OCI-LY7 (cell line): ENCODE measurements around the gene ANKRD13B.

ENCODE experiments used
- EZH2phosphoT487 ChIP-seq: fragments of 200-600 bp; sonication (generic); IDR thresholded peaks from 2 replicates; pipeline ENCODE4 v1.6.1; 2018; ENCODE audit warnings: low read depth, borderline replicate concordance, mild to moderate bottlenecking, mixed run types, antibody characterized with exemption, low read length, moderate library complexity, mixed read lengths
- TF ChIP-seq, protein P1 (sequence below): fragments of 200-600 bp; sonication (generic); conservative IDR thresholded peaks from 2 replicates; pipeline ENCODE4 v1.5.1; 2014; ENCODE audit warnings: mild to moderate bottlenecking, antibody characterized with exemption, low read length, moderate library complexity, mixed read lengths

DNA sequence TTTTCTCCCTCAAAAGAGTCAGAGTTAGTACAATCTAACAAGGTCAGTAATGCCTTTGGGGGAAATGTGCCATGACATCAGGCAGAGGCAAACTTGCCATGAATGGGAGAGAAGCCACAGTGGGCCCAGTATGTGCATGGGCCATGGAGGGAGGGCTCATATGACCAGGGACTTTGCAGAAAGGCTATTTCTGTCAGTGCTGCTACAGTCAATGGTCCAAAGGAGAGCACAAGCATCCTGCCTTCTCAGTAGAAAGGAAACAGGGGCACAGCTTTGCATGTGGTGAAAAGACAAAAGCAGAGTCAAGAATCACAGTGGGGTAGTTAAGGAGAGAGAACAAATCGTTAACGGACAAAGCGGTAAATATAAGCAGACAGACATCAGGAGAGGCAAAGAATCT is 41.0 kb downstream of the ANKRD13B start:
- TF ChIP-seq, protein P1, sequence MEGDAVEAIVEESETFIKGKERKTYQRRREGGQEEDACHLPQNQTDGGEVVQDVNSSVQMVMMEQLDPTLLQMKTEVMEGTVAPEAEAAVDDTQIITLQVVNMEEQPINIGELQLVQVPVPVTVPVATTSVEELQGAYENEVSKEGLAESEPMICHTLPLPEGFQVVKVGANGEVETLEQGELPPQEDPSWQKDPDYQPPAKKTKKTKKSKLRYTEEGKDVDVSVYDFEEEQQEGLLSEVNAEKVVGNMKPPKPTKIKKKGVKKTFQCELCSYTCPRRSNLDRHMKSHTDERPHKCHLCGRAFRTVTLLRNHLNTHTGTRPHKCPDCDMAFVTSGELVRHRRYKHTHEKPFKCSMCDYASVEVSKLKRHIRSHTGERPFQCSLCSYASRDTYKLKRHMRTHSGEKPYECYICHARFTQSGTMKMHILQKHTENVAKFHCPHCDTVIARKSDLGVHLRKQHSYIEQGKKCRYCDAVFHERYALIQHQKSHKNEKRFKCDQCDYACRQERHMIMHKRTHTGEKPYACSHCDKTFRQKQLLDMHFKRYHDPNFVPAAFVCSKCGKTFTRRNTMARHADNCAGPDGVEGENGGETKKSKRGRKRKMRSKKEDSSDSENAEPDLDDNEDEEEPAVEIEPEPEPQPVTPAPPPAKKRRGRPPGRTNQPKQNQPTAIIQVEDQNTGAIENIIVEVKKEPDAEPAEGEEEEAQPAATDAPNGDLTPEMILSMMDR, result no peak
- TF ChIP-seq EZH2phosphoT487, result no peak
